NCI-H748 (cell line): ENCODE data around the gene PRORP.
"Not testable (repeated sequence)": the region's sequence is repeated elsewhere in the genome, so short reads cannot be mapped to it uniquely, and the experiment has no call there.

Experiments used
- DNase-seq: peaks from one replicate; lab custom pipeline; 2025; ENCODE audit not compliant: unreplicated experiment; lab: John Stamatoyannopoulos, UW

The PRORP gene

DNA sequence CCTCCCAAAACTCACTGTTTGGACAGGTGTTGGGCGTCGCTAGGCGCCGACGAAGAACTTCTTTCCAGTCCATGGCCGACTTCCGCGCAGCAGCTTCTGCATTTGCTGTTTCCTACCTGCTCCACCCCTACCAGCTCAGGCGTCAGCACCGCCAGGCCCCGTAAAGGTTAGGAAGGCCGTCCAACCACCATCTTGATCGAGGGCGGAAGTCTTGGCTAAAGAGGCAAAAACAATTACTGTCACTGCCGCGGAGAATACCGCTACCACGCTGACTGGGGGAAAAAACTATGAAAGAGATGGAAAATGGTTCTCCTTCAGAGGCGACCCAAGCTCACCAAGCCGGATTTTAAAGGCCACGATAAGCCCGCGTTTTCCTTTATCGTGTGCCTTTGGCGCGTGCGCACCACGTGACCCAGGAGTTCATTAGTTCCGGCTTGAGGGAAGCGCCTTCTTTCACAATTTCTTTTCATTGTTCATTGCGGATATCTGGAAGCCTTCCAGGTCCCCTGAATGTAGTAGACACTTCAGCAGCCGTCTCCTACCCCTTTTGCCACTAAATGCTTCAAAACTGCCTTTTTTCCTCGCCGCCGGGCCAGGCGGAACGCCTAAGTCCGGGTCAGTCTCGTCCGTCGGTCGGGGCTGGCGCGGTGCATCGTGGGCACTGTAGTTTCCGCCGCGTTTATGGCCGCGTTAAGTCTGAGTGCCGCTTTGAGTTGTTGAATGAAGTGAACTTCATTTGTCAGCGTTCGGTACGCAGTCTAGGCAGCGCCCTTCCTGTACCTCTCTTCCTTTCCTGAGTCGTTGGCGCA is at the start of gene PRORP, which contains the start of gene PPP2R3C:
TSS of gene PRORP (plus strand) at position 666 of the 809 bp plus-strand sequence. CDS start 694 bp downstream, outside the sequence.
TSS of gene PPP2R3C (minus strand) at position 104 of the 809 bp plus-strand sequence. CDS start at position 73, 31 bp downstream.
- peak; percentile 96 for DNase-seq

DNA sequence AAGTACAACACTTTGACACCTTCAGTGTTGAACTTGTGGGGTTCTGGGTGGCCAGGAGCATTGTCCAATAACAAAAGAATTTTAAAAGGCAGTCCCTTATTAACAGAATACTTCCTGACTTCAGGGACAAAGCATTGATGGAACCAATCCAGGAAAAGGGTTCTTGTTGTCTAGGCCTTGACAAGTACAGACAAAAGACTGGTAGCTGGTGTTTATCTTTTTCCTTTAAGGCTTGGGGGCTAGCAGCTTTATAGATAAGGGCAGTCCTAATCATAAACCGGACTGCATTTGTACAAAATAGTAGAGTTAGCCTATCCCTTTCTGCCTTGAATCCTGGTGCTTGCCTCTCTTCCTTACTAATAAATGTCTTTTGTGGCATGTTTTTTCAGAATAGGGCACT is 48.9 kb upstream of the PRORP start:
- DNase-seq, result no peak

DNA sequence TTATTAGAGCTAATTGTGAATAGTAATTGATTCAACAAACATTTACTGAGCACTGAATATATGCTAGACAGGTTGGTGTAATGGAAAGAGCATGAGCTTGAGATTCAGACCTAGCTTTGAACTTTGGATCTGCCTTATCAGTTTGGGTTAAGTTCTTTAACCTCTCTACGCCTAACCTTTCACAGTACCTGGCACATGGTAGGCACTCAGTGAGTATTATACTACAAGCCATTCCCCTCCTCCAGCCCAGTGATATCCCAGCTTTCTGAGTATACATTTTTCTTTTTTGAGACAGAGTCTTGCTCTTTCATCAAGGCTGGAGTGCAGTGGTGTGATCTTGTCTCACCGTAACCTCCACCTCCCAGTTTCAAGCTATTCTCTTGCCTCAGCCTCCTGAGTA is 44.3 kb upstream of the PRORP start:
- no peak for DNase-seq

DNA sequence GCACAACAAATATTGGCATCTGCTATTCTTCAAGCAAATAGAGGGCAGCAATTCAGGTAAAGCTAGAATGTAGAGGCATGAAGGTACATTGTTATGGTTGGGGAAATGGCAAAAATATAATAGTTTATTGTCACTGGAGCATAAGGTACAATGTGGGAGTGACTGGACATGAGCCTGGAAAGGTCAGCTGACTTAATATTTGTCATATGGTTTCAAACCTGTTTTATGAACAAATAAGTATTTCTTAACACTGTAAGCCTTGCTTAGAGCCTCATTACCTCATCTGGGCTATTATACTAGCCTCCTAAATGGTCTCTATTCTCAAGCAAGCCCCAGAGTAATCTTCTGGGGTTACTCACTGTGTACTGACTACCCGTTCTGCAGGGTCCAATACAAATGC is 42.6 kb upstream of the PRORP start:
- no peak for DNase-seq

DNA sequence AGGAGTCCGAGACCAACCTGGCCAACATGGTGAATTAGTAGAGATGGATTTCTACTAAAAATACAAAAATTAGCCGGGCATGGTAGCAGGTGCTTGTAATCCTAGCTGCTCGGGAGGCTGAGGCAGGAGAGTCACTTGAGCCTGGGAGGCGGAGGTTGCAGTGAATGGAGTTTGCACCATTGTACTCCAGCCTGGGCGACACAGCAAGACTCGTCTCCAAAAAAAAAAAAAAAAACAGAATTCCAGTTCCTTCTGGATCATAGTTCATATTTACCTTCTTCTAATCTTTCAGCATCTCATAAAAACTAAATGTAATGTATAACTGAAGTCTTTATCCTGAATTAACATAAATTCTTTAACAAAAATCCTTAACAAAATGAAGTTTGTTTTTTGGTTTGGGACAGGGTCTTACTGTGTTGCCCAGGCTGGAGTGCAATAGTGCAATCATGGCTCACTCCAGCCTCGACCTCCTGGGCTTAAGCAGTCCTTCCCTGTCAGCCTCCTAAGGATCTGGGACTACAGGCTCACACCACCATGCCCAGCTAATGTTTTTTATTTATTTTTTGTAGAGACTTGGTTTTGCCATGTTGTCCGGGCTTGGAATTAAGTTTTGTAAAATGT is 38.7 kb upstream of the PRORP start:
- DNase-seq, result no peak

DNA sequence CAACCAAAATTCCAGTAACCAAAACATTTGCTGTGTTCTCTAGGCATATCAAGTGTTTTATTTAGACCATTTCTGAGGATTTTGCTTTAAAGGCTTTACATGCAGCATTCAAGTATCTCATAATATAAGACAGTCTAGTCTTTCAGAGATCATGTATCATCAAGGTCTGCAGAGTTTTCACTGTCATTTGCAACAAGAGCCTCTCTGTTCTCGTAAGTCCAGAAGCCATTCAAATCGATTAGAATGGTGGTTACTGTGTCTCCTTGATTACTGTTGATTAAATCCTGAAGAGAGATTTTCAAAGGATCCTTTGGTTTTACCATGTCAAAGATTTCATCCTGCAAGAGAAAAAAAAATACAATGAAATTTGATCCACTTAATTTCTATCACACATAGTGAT is 36.9 kb upstream of the PRORP start:
- DNase-seq, result no peak

DNA sequence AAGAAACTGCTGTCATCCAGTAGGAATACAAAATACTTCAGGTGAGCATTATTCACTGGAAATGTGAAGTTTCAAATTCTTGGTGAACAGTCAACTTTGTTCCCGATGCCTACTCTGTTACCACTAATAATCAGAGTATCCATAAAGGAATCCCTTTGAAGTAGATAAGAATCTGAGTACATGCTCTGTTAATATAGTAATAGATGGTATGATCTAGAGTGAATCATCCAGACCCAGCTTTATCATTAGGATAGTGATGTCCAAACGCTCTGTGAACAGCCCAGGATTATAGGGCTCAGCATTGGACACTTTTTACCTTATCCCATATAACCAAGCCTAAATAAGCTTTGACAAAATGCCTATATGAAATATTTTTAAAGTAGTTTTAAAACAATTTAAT is 33.8 kb upstream of the PRORP start:
- DNase-seq, result no peak

DNA sequence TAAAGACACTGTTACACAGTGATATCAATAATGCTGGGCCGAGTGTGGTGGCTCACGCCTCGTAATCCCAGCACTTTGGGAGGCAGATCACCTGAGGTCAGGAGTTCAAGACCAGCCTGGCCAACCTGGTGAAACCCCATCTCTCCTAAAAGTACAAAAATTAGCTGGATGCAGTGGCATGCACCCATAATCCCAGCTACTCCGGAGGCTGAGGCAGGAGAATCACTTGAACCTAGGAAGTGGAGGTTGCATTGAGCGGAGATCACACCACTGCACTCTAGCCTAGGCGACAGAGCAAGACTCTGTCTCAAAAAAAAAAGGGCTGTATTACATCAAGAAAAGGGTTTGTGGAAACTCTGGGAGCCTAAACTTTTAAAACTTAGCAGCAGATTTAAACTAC is 27.7 kb upstream of the PRORP start:
- DNase-seq, result not testable (repeated sequence)

DNA sequence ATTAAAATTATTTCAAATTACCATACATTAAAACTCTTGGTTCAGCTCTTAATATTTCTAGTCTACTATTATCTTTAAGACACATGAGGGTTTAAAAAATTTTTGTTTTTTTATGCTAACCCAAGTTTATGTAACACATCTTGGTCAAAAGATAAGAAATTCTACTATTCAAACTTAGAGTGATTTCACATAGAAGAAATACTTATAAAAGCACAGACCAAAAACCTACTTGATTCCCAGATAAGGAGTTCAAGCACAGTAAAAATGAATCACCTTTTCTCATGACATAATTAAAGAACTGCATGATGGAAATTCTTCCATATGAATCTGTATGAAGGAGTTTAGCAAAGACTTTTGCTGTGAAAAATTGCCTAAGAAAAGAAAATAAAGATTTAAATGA is 14.5 kb upstream of the PRORP start:
- no peak for DNase-seq

DNA sequence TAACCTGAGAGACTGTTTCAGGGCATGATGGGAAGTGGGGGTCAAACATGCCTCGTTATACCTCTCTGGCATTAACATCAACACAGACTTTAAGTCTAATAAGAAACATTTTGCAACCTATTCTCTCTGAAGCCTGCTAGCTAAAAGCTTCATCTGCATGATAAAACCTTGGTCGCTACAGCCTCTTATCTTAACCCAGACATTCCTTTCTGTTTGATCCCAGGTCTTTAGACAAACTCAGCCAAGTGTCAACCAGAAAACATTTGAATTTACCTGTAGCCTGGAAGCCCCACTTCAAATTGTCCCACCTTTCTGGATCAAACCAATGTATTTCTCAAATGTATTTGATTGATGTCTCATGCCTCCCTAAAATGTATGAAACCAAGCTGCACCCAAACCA is 9.7 kb upstream of the PRORP start:
- no peak for DNase-seq

DNA sequence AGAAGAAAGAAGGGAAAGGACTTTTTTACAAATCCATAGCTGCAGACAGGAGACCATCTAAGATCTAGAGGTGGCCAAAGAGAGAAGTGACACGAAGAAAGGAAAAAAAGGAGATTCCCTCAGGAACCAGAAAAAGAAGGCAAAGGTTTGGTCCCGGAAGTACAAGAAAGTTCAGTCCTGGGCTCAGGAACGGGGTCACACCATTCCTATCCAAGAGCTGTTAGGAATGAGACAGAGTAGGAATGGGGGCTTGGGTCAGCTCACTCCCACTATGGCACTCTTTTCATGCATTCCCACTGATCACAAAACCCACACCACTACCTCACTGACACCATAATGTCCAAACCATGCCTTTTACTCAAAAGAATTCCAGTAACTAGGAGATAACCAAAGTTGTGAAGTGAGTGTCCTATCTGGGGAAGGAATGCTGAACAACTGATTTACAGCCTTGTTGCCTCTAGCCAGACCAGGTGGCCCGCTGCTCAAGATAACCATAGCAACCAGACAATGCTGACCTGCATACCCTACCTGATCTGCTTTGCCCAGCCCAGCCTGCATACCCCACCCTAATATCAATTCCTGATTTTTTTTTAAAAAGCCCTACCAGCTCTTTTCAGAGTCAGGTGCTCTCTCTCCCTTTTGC is 8.9 kb upstream of the PRORP start:
- DNase-seq, result no peak

DNA sequence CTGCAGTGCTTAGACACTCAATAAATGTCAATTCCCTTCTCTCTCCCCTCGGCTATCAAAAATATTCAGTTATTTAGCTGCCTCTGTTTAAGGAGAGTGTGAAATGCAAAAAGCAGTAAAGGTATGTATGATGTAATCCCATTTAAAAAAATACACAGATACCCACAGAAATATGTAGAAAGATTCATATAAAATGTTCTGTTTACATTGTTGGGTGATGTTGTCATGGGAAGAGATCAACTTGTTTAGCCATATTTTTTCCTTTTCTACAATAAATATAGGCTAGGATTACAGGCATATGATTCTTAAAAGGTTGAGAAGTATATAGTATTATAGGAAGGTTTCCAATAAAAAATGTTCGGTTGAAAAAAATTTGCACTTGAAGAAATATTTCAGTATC is 8.3 kb upstream of the PRORP start:
- no peak for DNase-seq

DNA sequence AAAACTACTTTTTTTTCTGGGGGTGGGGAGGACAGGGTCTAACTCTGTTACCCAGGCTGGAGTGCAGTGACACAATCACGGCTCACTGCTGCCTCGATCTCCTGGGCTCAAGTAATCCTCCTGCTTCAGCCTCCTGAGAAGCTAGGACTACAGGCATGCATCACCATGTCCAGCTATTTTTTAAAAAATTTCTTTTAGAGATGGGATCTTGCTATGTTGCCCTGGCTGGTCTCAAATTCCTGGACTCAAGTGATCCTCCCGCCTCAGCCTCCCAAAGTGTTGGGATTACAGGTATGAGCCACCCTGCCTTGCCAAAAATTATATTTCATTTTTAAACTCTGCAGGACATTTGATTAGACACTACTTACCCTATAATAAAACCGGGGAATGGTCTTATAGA is 6.1 kb upstream of the PRORP start:
- DNase-seq, result no peak

DNA sequence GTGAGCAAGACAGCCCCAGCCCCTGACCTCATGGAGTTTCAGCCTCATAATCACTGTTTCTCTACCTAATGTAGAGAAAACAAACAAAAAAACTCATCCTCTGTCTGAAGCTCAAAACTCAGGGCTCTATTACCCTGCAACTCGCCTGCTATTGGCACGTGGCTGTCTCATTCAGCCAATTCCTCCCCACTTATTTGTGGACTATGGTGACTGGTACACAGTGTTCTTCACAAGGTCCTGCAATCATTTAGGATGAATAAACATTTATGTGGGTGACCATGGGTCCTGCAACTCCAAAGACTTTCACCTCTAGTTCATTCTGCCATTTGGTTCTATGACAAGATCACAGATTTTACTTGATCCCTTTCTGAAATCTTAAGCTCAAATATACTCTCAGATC is 5.2 kb upstream of the PRORP start:
- DNase-seq, result no peak

DNA sequence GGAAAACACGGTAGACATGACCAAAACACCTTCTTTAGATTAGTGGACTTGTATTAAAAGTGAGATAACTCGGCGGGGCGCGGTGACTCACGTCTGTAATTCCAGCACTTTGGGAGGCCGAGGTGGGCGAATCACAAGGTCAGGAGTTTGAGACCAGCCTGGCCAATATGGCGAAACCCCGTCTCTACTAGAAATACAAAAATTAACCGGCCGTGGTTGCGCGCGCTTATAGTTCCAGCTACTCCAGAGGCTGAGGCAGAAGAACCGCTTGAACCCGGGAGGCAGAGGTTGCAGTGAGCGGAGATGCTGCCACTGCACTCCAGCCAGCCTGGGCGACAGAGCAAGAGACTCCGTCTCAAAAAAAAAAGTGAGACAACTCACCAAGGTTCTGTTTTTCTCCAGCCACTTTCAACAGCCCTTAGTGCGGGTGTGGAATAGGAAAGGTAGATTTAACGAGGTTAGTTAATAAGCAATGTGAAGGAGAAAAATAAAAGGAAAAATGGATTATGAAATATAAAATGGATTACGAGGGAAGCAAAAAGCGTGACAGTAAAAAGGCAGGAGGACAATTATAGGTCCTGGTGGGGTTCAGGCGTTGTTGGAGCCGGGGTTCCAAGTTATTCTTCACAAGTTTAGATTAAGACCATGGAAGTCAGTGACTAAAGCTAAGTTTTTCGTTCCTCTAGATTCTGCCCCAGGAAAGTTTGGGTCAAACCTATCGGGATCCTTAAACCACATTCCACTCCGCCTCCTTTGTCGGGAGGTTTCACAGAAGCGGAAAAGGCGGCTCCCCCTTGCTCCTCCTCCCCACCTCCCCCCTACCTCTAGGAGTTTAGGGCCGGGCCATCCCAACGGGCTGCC is 1.1 kb upstream of the PRORP start:
- no peak for DNase-seq

DNA sequence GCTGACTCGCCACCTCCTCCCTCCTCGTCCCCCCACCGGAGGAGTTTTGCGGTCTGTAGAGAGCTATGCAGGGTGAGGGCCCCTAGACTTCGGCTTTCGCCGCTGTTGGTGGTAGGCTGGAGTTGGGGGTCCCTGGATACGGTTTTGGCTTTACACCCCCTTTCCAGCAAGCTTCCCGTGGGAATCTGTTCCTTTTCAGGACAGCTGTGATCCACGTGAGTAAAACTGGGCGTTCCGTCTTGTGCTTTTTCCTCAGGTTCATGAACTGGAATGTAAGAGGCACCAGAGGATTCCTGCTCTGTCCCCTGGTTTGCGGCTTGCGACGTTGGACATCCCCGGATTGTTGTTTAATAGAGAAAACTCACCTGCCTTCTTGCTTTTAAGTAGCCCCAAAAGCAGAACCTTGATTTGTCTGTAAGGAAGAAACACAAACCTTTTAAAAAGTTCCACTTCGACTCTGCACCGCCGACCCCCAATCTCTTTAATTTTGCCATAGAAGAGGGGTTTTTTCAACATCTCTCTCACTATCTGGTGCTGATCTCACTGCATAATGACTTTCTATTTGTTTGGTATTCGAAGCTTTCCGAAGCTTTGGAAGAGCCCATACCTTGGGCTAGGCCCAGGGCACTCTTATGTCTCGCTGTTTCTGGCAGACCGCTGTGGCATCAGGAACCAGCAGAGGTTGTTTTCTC is 490 bp downstream of the PRORP start:
- peak; percentile 73 for DNase-seq

DNA sequence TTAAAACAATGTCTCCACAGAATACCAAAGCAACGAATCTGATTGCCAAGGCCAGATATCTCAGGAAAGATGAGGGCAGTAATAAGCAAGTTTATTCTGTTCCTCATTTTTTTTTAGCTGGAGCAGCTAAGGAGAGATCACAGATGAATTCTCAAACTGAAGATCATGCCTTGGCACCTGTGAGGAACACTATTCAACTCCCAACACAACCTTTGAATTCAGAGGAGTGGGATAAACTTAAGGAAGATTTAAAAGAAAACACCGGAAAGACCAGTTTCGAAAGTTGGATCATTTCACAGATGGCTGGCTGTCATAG is 994 bp downstream of the PRORP start:
- no peak for DNase-seq

DNA sequence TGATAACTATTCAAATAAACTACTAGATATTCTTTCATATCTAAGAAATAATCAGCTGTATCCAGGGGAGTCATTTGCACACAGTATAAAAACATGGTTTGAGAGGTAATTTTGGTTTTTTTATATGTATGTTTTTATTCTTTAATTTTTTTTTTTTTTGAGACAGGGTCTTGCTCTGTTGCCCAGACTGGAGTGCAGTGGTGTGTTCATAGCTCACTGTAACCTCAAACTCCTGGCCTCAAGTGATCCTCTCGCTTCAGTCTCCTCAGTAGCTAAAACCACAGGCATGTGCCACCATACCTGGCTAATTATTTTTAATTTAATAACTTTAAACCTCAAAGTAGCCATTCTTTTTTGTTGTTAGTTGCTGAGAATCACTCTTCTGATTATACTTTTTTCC is 1.8 kb downstream of the PRORP start:
- DNase-seq, result no peak

DNA sequence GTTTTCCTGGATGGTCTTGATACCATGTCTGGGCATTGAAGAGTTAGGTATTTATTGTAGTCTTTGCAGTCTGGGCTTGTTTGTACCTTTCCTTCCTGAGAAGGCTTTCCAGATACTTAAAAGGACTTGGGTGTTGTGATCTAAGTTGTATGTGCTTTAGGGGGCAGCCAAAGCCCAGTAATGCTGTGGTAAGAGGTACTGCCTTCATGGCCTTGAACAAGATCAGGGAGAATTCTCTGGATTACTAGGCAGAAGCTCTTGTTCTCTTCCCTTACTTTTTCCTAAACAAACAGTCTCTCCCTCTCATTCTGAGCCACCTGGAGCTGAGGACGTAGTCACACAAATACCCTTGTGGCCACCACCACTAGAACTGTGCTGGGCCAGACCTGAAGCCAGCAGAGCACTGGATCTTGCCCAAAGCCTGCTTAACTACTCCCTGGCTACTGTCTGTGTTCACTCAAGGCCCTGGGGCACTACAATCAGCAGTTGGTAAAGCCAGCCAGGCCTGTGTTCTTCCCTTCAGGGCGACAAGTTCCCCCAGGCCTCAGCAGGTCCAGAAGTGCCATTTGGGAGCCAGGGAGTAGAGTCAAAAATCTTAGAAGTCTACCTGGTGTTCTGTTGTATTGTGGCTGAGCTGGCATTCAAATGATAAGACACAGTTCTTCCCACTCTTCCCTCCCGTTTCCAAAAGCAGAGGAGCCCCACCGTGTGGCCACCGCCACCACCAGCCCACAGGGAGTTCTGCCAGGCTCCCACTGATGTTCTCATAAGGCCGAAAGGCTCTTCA is 11.4 kb downstream of the PRORP start:
- no peak for DNase-seq
